IMR-90 (cell line): Measurements from ENCODE around the gene ZBTB8A. TPM values are rescaled to one million over a fixed set of nuclear protein-coding genes. Genes with fewer than 3 reads are reported as not detected.

Experiments used
- ATAC-seq: fragments of 200-7000 bp; cut with Tn5 transposase; 2 replicates; pipeline ENCODE4 v1.9.1; 2020; ENCODE audit warnings: low read depth, mild to moderate bottlenecking, moderate library complexity
- BruUV-seq: library from RNA; stranded (reverse); fragments of 400-500 nt; replicated peaks from 2 replicates; lab custom pipeline; 2021; lab: Mats Ljungman, UMichigan
- CTCF ChIA-PET: fragments of 300-600 bp; formaldehyde crosslinking; extraction: SDS; loops from one replicate; lab custom pipeline; 2021; ENCODE audit warnings: antibody characterized with exemption; lab: Yijun Ruan, JAX
- POLR2A ChIA-PET: fragments of 300-600 bp; sonication (Branson Sonifier 250); formaldehyde crosslinking; loops from one replicate; lab custom pipeline; 2022; ENCODE audit warnings: antibody characterized with exemption; ENCODE audit not compliant: unreplicated experiment; lab: Charles Lee
- DNase-seq: peaks from one replicate; pipeline ENCODE4 v3.0.0; 2013
- H2AFZ ChIP-seq: replicated peaks from 2 replicates; pipeline ENCODE3; 2013; ENCODE audit warnings: low read length, mild to moderate bottlenecking; ENCODE audit not compliant: poor library complexity
- H2AK5ac ChIP-seq: 2 replicates; pipeline ENCODE4 v1.6.1; 2013; ENCODE audit warnings: low read depth, low read length, inconsistent platforms
- H2AK9ac ChIP-seq: replicated peaks from 2 replicates; pipeline ENCODE3; 2013; ENCODE audit warnings: mild to moderate bottlenecking, low read depth, low read length, moderate library complexity; ENCODE audit not compliant: poor library complexity
- H2BK120ac ChIP-seq: 2 replicates; pipeline ENCODE4 v1.6.1; 2013; ENCODE audit warnings: low read depth, low read length, inconsistent platforms
- H2BK15ac ChIP-seq: 3 replicates; pipeline ENCODE4 v1.6.1; 2013; ENCODE audit warnings: low read depth, low read length, inconsistent platforms
- H2BK20ac ChIP-seq: 2 replicates; pipeline ENCODE4 v1.6.1; 2013; ENCODE audit warnings: low read depth, mild to moderate bottlenecking, inconsistent platforms, low read length, moderate library complexity
- H2BK5ac ChIP-seq: 2 replicates; pipeline ENCODE4 v1.6.1; 2013; ENCODE audit warnings: mild to moderate bottlenecking, low read depth, low read length, inconsistent platforms; ENCODE audit not compliant: poor library complexity, severe bottlenecking
- H3K14ac ChIP-seq: replicated peaks from 2 replicates; pipeline ENCODE4 v1.6.1; 2013; ENCODE audit warnings: low read depth, low read length, inconsistent platforms
- H3K18ac ChIP-seq: 2 replicates; pipeline ENCODE4 v1.6.1; 2013; ENCODE audit warnings: low read depth, low read length, control low read depth
- H3K23ac ChIP-seq: 2 replicates; pipeline ENCODE4 v1.6.1; 2013; ENCODE audit warnings: low read depth, low read length, inconsistent platforms
- H3K27ac ChIP-seq: 2 replicates; pipeline ENCODE4 v1.5.1; 2013; ENCODE audit warnings: mild to moderate bottlenecking, control low read depth, low read length; ENCODE audit not compliant: insufficient read depth
- H3K27me3 ChIP-seq: 2 replicates; pipeline ENCODE4 v1.6.1; 2013; ENCODE audit warnings: low read length; ENCODE audit not compliant: control insufficient read depth, insufficient read depth
- H3K36me3 ChIP-seq: 2 replicates; pipeline ENCODE4 v1.6.1; 2013; ENCODE audit warnings: low read length, mixed read lengths; ENCODE audit not compliant: control insufficient read depth, insufficient read depth
- H3K4ac ChIP-seq: 2 replicates; pipeline ENCODE4 v1.6.1; 2013; ENCODE audit warnings: low read depth, low read length, inconsistent platforms
- H3K4me1 ChIP-seq: 2 replicates; pipeline ENCODE4 v1.6.1; 2013; ENCODE audit warnings: low read length, mixed read lengths; ENCODE audit not compliant: control insufficient read depth, insufficient read depth
- H3K4me2 ChIP-seq: 2 replicates; pipeline ENCODE4 v1.6.1; 2013; ENCODE audit warnings: low read depth, mild to moderate bottlenecking, control low read depth, low read length, moderate library complexity
- H3K4me3 ChIP-seq: 2 replicates; pipeline ENCODE4 v1.5.1; 2013; ENCODE audit warnings: low read depth, mild to moderate bottlenecking, control low read depth, low read length, moderate library complexity; ENCODE audit not compliant: insufficient read depth
- H3K56ac ChIP-seq: 2 replicates; pipeline ENCODE4 v1.6.1; 2013; ENCODE audit warnings: low read length, inconsistent platforms; ENCODE audit not compliant: insufficient read depth; ENCODE audit errors: extremely low read depth
- H3K79me1 ChIP-seq, 2 experiments: 2 replicates each; pipeline ENCODE4 v1.6.1; 2013; ENCODE audit warnings: low read length in 2 of 2, inconsistent platforms in 1 of 2, low read depth in 1 of 2
- H3K9ac ChIP-seq: 2 replicates; pipeline ENCODE4 v1.6.1; 2013; ENCODE audit warnings: low read depth, low read length, control low read depth
- H3K9me1 ChIP-seq: 2 replicates; pipeline ENCODE4 v1.6.1; 2013; ENCODE audit warnings: low read length, inconsistent platforms; ENCODE audit not compliant: insufficient read depth
- H3K9me3 ChIP-seq: 2 replicates; pipeline ENCODE4 v1.6.1; 2013; ENCODE audit warnings: low read length; ENCODE audit not compliant: control insufficient read depth, insufficient read depth
- H4K20me1 ChIP-seq: 2 replicates; pipeline ENCODE4 v1.6.1; 2013; ENCODE audit warnings: low read length, inconsistent platforms; ENCODE audit not compliant: insufficient read depth
- H4K5ac ChIP-seq: 2 replicates; pipeline ENCODE4 v1.6.1; 2013; ENCODE audit warnings: mild to moderate bottlenecking, low read depth, low read length, control low read depth
- H4K8ac ChIP-seq, 2 experiments: 2 replicates each; pipeline ENCODE4 v1.6.1; 2013; ENCODE audit warnings: low read depth in 2 of 2, low read length in 2 of 2, control low read depth in 1 of 2, inconsistent platforms in 1 of 2
- H4K91ac ChIP-seq: 2 replicates; pipeline ENCODE4 v1.6.1; 2013; ENCODE audit warnings: low read depth, low read length, inconsistent platforms; ENCODE audit not compliant: insufficient read depth
- CEBPB ChIP-seq: IDR thresholded peaks from 2 replicates; pipeline ENCODE4 v1.6.1; 2012; ENCODE audit warnings: low read depth, low read length, improper control_type of control experiment
- CHD1 ChIP-seq: IDR thresholded peaks from 2 replicates; pipeline ENCODE4 v1.6.1; 2012; ENCODE audit warnings: low read depth, low read length, improper control_type of control experiment
- CTCF ChIP-seq: conservative IDR thresholded peaks from 2 replicates; pipeline ENCODE4 v1.5.1; 2012; ENCODE audit warnings: mild to moderate bottlenecking, low read depth, low read length, improper control_type of control experiment
- FOS ChIP-seq: fragments of 150-350 bp; IDR thresholded peaks from 2 replicates; pipeline ENCODE4 v1.6.1; 2016; ENCODE audit warnings: low read depth, low read length
- WGBS, 2 experiments: methylation state at CpG; one replicate each; pipeline versions ENCODE4 v1.1.5 to v1.1.7; 2013; ENCODE audit warnings: missing lambda C conversion rate in 2 of 2; ENCODE audit not compliant: insufficient read length in 1 of 2; ENCODE audit errors: extremely low coverage in 2 of 2; 5-methylcytosine and 5-hydroxymethylcytosine counted together
- dilution Hi-C: fragments of 300-500 bp; cut with HindIII; formaldehyde crosslinking; loops from one replicate; pipeline ENCODE4 v1.14.3; 2018; ENCODE audit warnings: low sequenced_read_pairs; ENCODE audit not compliant: unreplicated experiment
- in situ Hi-C: fragments of 300-500 bp; cut with MboI; formaldehyde crosslinking; loops from 3 replicates; pipeline ENCODE4 v1.14.3; 2019; ENCODE audit warnings: low sequenced_read_pairs, inconsistent platforms, mixed read lengths
- intact Hi-C: fragments of 100-400 bp; cut with micrococcal nuclease; formaldehyde crosslinking; loops from 2 replicates; pipeline ENCODE4 v1.10.0; 2022
- polyA plus RNA-seq, 3 experiments: library from polyadenylated mRNA; depleted of rRNA; stranded (reverse); fragments of >200 nt; gene quantifications; 2 replicates each; pipeline ENCODE4 v1.2.3, GENCODE V29; 2012; ENCODE audit warnings: low replicate concordance in 1 of 3
- total RNA-seq: library from RNA; depleted of rRNA; stranded (reverse); fragments of >200 nt; gene quantifications from 2 replicates; pipeline ENCODE4 v1.2.3, GENCODE V29; 2012

Gene ZBTB8A
- total and polyA plus RNA-seq, 2 of the 4 experiments (the other 2 are of a cell fraction) = 2.1 to 6.1 TPM

- Histone ChIP-seq H3K9me1 (peaks cover 10% of the 10 kb centered on the region), H3K36me3 (no peaks in the 10 kb centered on the region), H4K8ac (peak overlapping the region; percentile 38 to 51; a peak in 3 of 4 replicates), H4K91ac (0 out of 2 replicates have a peak overlapping the region, but pooled peaks have one; percentile 7), H3K23ac (peak overlapping the region; percentile 57), H2BK20ac (no peak overlapping the region), H3K18ac (no peak overlapping the region), H3K9ac (peak overlapping the region; percentile 43), H4K5ac (no peak overlapping the region), H3K14ac (peak overlapping the region; percentile 54; the same call in 1 of the 2 replicates), H4K20me1 (peaks cover 5% of the 10 kb centered on the region; the same call in 1 of the 2 replicates), H3K9me3 (no peaks in the 10 kb centered on the region), H2AFZ (peak overlapping the region; percentile 86), H2AK5ac (peak overlapping the region; percentile 42; the same call in 1 of the 2 replicates), H3K4ac (peak overlapping the region; percentile 49), H2BK15ac (no peak overlapping the region), H3K79me1 (peaks cover 26 to 38% of the 10 kb centered on the region in 2 experiments), H3K4me1 (no peaks in the 10 kb centered on the region), H3K27ac (peak overlapping the region; percentile 3; the same call in 1 of the 2 replicates), H3K4me3 (peak overlapping the region; percentile 80), H3K27me3 (peaks cover 3% of the 10 kb centered on the region), H2BK5ac (no peak overlapping the region), H3K56ac (peak overlapping the region; percentile 12; the same call in 1 of the 2 replicates), H3K4me2 (peak overlapping the region; percentile 78), H2BK120ac (no peak overlapping the region), H2AK9ac (peak overlapping the region; percentile 21)
- in situ Hi-C loops = no loop called here
- TF ChIP-seq CTCF (peak; percentile 12; the same call in 1 of the 2 replicates), CEBPB (peak; percentile 22; the same call in 1 of the 2 replicates), CHD1 (no peak), FOS (no peak)
- no TSS peak for BruUV-seq
- intact Hi-C loops = no loop called here
- WGBS, 2 experiments = 8% methylated on average over 34 of the region's 102 CpGs; no CpG with 5 or more reads in 1 of the 2 experiments
- ATAC-seq = peak; percentile 84
- POLR2A ChIA-PET = no interaction called here
- peak; percentile 54 for DNase-seq
- CTCF ChIA-PET = interaction anchor here (0.6 kb wide), 1 partner anchor 1405 kb away, joined by 3 read pairs; no protein-coding TSS in a partner anchor
- dilution Hi-C loops = no loop called here
These were observed 651 bp downstream of the ZBTB8A start for GRCh38 chr1:32539584-32540571.
